CD4-positive, alpha-beta T cell treated with Interleukin-6 at 100 ng/mL for 8 hours (primary cell): ENCODE results near the gene SYT8.
A peak's percentile ranks its signal among the peaks of the same experiment; 100 is the strongest.
"Not testable (repeated sequence)": the region's sequence is repeated elsewhere in the genome, so short reads cannot be mapped to it uniquely, and the experiment has no call there.

ENCODE experiments used
- DNase-seq: peaks from one replicate; pipeline ENCODE4 v3.0.0-alpha.2; 2020; ENCODE audit warnings: mixed read lengths, low spot score

SYT8 gene

DNA sequence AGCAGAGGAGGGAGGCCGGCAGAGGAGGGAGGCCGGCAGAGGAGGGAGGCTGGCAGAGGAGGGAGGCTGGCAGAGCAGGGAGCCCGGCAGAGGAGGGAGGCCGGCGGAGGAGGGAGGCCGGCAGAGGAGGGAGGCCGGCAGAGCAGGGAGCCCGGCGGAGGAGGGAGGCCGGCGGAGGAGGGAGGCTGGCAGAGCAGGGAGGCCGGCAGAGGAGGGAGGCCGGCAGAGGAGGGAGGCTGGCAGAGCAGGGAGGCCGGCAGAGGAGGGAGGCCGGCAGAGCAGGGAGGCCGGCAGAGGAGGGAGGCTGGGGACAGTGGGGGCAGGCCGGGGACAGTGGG, 39.0 kb downstream of the SYT8 start:
- not testable (repeated sequence) for DNase-seq

- DNase-seq = not testable (repeated sequence)
Measured at GRCh38 chr11:1874441-1875092, 39.8 kb downstream of the SYT8 start.

- no peak for DNase-seq
Measured at GRCh38 chr11:1875093-1875850, 40.5 kb downstream of the SYT8 start.

DNA sequence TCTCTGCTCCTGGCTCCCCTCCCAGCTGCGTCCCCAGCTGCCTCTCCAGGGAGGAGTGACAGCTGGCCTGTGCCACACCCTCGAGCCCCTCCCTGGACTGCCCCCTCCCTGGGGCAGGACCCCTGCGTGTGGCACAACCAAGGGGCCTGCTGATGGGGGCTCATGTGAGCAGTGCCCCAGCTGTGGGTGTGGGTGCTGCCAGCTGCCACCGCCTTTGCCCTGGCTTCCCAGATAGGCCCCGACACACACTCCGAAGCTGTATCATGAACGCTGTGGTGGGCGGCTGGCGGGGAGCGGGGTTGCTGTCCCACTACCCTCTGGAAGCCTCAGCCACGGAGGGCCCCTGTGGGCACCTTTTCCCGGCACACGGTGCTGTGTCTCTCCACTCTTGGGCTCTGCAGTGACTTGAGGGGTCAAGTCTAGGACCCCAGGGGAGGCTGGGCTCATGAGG, 41.1 kb downstream of the SYT8 start:
- not testable (repeated sequence) for DNase-seq

DNA sequence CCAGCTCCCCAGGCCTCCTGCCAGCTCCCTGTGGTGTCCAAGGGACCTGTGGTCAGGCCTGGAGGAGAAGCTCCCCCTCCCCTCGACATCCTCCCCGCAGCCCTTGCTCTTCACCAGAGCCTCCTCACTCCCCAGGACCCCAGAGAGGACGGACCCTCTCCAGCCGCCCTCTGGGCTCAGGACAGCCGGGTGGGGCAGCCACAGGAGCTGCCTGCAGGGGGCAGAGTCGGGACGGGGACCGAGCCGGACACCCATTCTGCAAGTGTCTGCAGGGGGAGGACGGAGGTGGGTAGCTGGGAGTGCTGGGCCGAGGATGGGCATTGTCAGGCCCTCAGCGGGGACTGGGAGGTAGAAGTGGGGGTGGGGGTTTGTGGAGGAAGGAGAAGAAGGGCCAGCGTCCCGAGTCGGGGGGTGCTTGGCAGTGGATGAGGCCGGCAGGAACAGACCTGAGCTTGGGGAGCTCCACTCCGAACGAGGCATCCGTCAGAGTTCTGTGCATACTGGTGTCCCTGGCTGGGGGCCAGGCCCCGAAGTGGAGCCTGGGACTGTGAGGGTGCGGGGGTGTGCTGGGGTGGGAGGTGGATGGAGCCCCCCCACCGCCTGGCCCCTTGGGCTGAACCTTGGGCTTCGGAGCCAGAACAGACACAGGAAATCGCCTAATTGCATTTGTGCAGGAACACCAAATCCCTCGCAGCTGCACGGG, 41.7 kb downstream of the SYT8 start:
- no peak for DNase-seq

DNA sequence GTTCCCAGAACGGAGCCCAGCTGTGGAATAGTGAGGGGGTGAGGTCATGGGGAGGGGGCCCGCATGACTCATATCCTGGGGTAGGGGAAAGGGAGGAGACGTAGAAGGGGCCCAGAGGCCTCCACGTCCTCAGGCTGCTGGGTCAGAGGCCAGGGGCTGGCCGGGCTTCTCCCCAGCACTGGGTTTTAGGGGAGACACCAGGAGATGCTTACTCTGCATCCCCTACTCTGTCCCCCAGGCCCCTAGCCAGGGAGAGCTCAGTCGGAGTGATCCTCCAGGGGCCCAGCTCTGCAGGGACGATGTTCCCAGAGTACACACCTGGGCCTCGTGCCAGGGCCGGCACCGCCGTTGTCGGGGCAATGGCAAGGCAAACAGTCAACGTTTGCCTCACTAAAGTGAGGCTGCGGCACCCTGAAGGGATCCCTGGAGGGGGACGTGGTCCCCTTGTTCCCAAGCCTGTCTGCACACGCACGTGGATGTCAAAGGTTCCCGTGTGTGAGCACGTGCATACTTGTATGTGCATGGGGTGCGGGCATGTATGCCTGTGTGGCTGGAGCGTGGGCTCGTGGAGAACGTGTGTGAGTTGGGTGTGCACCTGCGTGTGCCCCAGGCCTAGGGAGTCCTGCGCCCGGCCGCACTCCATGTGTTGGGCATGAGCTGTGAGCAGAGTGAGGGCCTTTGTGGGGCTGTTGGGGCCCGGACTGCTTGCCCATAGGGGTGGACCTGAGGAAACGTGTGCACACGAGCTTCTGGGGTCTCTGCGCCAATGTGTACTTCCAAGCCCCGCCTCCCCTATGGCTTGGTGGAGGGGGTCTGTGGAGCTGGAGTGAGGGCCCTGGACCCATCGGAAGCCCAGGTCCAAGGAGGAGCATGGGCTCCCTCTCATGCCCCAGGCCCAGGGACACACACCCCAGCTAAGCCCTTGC, 42.7 kb downstream of the SYT8 start:
- no peak for DNase-seq

- DNase-seq = no peak
Measured at GRCh38 chr11:1878137-1879031, 43.6 kb downstream of the SYT8 start.

- DNase-seq = no peak
Measured at GRCh38 chr11:1879342-1879940, 44.7 kb downstream of the SYT8 start.

DNA sequence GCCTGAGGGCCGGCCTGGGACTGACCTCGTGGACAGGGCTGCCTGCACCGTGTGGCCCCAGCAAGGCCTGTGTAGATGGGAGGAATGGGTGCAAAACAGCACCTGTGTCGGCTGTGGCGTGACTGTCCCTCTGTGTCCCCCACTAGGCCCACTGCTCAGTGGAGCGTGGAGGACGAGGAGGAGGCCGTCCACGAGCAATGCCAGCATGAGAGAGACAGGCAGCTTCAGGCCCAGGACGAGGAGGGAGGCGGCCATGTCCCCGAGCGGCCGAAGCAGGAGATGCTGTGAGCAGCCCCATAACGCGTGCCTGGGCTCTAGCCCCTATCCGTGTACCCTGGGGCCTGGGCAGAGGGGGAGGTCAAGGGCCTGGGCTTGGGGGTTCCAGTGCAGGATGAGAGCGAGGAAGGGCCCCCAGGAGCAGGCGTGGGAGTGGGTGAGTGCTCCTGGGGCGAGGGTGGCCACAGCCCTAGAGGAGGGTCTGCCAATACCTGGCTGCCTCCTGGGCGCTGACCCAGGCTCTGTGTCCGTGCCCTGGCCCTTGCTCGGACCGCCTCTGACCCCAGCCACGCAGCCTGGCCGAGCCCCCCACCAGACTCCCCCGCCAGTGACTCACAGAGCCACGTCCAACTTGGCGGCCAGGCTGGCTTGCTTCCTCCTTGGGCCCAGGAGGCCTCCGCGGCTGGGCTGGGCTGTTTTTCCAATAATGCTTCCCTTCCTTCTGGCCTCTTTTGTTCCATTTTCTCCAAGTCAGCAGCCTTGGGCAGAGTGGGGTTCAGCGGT, 45.3 kb downstream of the SYT8 start:
- no peak for DNase-seq

DNA sequence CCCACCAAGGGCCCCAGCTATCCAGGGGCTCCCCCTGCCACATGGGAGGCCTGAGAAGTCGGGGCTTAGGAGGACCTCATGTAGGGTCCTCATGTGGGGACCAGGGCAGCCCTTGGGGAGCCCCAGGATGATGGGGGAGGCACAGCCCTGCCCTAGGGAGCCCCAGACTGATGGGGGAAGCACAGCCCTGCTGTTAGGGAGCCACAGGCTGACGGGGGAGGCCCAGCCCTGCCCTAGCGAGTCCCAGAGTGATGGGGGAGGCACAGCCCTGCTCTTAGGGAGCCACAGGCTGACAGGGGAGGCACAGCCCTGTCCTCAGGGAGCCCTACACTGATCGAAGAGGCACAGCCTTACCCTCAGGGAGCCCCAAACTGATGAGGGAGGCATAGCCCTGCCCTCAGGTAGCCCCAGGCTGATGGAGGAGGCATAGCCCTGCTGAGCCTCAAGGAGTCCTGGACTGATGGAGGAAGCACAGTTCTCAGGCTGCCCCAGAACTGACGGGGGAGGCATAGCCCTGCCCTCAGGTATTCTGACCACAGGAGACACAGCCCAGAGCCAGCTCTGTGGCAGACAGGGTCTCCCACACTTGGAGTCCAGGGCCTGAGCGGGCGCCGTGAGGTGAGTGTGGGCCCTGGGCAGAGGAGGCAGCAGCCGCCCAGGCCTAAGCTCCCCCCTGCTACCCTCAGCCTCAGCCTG, 46.1 kb downstream of the SYT8 start:
- no peak for DNase-seq

DNA sequence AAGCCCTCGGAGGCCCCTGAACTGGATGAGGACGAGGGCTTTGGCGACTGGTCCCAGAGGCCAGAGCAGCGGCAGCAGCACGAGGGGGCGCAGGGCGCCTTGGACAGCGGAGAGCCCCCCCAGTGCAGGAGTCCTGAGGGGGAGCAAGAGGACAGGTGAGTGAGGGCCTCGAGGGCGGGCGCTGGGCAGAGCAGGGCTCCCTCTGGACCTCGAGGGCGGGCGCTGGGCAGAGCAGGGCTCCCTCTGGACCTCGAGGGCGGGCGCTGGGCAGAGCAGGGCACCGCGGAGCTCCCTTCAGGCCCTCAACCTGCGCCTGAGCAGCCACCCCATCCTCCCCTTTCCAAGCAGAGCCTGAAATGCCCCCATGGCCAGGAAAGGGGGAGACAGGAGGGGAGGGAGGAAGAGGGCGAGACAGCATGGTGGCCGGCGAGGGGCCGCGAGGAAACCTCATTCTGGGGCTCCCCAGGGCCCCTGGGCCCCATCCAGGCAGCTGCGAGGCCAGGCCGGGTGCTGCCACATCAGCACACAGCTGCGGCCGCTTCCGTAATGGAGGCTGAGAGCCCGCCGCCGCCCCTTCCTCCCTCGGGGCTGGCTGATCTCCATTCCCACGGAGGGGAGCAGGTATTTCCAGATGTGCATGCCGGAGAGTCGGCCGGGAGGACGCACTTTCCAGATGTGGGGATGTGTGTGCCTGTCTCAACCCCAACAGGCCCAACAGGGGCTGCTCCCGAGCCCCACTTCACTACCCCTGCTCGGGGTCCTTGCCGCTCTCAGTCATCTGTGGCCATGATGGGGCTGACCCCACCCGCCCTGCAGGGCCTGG, 46.9 kb downstream of the SYT8 start:
- DNase-seq = no peak

DNA sequence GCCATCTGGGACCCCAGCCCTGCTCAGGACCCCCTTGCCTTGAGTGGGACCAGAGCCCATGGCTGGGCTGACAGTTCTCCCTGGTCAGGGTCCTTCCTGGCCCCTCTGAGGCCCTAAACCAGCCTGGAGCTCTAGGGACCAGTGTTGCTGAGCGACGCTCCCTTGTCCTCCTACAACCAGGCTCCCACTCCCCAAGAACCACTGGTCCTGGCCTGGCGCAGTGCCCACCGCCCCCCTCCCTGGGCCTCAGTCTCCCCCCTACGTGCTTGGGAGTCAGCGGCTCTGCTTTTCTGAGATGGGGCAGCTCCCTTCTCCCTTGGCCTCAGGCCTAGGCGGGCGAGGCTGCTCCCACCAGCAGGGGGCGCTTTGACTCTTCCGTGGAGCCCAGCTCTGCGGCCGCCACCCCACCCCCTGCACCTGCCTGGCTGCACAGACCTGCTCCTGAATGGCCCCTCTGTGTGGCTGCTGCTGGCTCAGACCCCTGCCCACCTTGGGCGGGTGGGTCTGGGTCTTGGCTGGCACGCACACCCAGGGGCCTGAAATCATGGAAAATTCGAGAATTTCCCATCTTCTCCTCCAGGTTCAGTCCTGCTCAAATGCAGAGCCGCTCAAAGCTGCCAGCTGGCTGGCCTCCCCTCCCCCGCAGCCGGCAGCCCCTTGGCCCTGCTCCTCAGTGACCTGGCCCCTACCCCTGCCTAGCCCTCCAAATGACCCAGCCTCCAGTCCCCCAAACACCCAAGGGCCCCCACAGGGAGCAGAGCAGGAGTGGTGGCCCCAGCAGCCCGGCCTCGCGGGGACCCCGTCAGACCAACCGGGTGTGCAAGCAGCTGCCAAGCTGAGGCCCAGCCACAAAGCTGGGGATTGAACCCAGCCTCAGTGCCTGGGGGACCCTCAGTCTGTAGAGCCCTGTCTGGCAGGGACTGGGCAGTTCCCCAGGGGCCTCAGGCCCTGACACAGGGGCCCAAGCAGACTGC, 47.8 kb downstream of the SYT8 start:
- peak; percentile 79 for DNase-seq

DNA sequence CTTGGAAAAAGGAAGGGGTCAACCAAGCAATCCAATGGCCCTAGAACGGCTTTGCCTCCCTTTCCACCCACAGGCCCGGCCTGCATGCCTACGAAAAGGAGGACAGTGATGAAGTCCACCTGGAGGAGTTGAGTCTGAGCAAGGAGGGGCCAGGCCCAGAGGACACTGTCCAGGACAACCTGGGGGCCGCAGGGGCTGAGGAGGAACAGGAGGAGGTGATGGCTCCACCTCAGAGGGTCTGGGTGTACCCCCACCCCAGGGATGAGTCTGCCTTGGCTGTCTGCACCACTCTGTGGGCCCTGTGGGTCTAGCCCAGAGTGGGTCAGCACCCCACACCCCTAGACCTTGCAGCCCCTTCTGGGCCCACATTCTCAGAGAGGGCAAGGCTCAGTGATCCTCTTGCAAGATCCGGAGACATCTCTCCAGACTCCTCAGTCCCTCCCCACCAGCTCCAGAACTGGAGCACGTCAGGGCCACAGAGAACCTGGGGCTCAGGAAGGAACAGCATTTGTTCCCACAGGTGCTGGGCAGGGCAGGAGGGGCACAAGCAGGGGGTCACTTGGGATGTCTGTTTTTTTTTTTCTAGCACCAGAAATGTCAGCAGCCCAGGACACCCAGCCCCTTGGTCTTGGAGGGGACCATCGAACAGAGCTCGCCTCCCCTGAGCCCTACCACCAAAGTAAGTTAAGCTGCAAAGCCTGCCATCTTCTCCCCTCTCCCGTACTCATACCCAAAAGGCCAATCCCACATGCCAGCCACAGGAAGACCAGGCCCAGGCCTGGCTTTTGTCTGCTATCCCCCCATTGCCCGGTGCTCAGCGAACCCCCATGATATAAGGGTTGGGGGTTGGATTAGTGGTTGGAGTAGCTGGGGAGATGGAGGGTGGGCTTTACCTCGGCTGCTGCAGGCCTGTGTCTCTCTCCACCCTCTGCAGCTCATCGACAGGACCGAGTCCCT, 48.8 kb downstream of the SYT8 start:
- DNase-seq = no peak

- DNase-seq = no peak
Measured at GRCh38 chr11:1884303-1884700, 49.5 kb downstream of the SYT8 start.

- not testable (repeated sequence) for DNase-seq
Measured at GRCh38 chr11:1886551-1886950, 51.8 kb downstream of the SYT8 start.
